CD4-positive, alpha-beta T cell treated with Interleukin-6 at 100 ng/mL for 8 hours (primary cell): Measurements from ENCODE around the gene SPATA33.
"Not testable (repeated sequence)": the region's sequence is repeated elsewhere in the genome, so short reads cannot be mapped to it uniquely, and the experiment has no call there.

ENCODE experiments used
- DNase-seq: peaks from one replicate; pipeline ENCODE4 v3.0.0-alpha.2; 2020; ENCODE audit warnings: mixed read lengths, low spot score

The SPATA33 gene

GRCh38 chr16:89693931-89694783 lies 36.5 kb downstream of the SPATA33 start:
- DNase-seq: no peak

DNA sequence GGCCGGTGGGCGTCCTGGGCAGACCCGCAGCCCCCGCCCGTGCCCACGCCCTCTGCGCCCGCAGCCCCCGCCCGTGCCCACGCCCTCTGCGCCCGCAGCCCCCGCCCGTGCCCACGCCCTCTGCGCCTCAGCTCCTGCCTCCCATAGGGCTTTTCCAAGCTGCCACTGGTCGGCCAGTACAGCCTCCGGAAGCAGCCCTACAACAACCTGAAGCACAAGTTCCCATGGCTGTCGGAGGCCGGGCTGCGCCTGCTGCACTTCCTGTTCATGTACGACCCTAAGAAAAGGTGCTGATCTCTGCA lies 37.1 kb downstream of the SPATA33 start:
- not testable (repeated sequence) for DNase-seq

- no peak for DNase-seq
Measured at GRCh38 chr16:89695086-89695874, 37.6 kb downstream of the SPATA33 start.

GRCh38 chr16:89695875-89696669 lies 38.4 kb downstream of the SPATA33 start:
- no peak for DNase-seq

DNA sequence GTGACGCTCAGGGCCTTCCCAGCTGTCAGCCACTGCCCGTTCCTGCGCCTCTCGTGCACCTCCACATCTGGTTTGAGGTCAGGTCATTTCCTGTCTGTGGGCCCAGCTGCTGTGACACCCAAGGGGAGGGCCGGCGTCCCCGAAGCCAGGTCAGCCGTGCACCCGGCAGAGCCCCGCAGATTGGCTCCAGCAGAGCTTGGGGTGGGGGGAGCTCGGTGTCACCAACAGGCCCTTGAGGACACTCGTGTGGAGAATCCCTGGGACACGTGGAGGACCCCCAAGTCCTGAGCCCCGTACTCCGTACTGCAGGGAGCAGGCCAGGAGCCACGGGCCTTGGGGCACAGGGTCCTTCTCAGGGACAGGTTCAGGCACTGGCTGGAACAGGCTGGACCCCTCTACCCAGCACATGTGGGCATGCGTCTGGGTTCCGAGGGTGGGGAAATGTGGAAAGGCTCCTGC lies 39.1 kb downstream of the SPATA33 start:
- DNase-seq: no peak

GRCh38 chr16:89697161-89697615 lies 39.6 kb downstream of the SPATA33 start:
- no peak for DNase-seq

DNA sequence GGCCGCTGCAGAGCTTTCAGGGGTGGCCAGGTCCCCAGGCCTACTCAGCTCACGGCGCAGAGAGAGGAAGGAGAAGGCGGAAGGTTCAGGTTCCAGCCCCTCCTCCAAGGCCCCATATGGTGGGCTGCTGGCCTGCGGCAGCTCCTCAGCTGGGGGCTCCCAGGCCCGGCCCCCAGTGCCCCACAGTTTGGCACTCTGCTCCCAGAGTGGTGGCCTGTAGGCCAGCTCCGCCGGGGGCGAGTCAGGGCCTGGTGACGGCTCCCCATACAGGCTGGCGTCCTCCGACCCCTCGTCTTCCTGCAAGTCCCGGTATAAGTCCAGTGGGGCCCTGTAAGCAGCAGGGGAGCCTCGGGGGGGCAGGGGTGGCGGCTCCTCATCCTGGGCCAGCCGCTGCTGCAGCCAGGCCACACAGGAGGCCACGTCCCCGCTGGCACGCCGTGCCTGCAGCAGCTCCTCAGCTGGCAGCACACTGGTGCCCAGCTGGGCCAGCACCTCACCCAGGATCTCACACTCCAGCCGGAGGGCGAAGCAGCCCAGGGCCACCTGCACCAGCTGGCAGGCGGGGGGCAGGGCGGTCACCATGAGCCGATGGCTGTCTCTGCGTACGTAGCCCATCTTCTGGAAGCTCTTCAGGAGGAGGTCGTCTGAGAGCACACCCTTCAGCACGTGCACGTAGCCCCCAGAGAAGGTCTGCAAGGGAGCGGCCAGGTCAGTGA lies 40.1 kb downstream of the SPATA33 start:
- DNase-seq: no peak

DNA sequence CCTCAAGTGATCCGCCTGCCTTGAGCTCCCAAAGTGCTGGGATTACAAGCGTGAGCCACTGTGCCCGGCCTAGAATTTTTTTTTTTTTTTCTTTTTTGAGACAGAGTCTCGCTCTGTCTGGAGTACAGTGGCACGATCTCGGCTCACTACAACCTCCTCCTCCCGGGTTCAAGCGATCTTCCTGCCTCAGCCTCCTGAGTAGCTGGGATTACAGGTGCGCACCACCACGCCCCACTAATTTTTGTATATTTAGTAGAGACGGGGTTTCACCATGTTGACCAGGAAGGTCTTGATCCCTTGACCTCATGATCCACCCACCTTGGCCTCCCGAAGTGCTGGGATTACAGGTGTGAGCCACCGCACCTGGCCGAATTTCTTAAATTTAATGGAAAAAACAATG lies 41.1 kb downstream of the SPATA33 start:
- not testable (repeated sequence) for DNase-seq

DNA sequence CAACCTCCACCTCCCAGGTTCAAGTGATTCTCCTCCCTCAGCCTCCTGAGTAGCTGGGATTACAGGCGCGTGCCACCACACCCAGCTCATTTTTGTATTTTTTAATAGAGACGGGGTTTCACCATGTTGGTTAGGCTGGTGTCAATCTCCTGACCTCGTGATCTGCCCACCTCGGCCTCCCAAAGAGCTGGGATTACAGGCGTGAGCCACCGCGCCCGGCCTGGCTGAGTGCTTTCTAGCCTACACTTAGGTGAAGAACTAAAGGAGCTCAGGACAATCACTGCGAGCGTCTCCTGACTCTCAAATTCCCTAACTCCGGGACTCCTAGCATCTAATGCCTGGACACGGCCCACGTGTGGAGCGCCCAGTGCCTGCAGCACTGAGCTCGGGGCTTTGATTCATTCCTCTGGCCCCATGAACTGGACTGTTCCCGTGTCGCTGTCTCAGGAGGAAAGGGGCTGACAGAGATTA lies 42.0 kb downstream of the SPATA33 start:
- DNase-seq: not testable (repeated sequence)

GRCh38 chr16:89700100-89700648 lies 42.5 kb downstream of the SPATA33 start:
- peak; percentile 95 for DNase-seq

GRCh38 chr16:89700649-89701424 lies 43.2 kb downstream of the SPATA33 start:
- peak; percentile 40 for DNase-seq

GRCh38 chr16:89701425-89702406 lies 44.1 kb downstream of the SPATA33 start, which contains the start of gene SPATA2L:
Gene SPATA2L, minus strand, starts transcription at chr16:89701705. Its CDS starts 473 bp downstream, at chr16:89701232.
- DNase-seq: peak; percentile 99

DNA sequence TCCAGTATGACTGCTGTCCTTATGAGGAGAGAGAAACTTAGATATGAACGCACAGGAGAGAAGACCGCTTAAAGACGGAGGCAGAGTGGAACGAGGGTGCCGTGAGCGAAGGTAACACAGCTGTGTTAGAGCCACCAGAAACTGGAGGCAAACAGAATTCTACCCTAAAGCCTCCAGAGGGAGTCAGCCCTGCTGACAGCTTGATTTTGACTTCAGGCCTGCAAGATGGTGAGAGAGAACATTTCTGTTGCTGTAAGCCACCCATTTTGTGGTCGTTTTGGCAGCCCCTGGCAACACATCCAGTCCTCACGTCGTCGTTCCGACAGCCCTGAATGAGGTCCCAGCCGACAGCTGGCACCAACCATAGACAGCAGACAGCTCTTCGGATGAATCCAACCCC lies 46.6 kb downstream of the SPATA33 start:
- DNase-seq: no peak

DNA sequence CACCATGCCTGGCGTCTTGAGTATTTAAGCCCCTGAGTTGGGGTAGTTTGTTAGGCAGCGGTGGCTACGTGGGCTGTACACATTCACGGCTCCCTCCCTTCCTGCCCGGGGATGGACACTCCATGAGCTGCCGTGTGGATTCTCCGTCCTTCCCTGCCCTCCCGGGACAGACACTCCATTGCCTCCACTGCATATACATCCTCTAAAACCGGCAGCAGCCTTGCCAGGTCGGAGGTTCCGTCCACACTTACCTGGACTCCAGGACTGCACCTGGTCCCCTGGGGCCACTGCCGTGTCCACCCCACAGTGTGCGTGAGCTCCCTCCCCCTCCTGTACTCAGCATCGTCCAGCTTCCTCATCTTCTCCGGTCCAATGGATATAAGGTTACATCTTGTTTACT lies 47.4 kb downstream of the SPATA33 start:
- no peak for DNase-seq

DNA sequence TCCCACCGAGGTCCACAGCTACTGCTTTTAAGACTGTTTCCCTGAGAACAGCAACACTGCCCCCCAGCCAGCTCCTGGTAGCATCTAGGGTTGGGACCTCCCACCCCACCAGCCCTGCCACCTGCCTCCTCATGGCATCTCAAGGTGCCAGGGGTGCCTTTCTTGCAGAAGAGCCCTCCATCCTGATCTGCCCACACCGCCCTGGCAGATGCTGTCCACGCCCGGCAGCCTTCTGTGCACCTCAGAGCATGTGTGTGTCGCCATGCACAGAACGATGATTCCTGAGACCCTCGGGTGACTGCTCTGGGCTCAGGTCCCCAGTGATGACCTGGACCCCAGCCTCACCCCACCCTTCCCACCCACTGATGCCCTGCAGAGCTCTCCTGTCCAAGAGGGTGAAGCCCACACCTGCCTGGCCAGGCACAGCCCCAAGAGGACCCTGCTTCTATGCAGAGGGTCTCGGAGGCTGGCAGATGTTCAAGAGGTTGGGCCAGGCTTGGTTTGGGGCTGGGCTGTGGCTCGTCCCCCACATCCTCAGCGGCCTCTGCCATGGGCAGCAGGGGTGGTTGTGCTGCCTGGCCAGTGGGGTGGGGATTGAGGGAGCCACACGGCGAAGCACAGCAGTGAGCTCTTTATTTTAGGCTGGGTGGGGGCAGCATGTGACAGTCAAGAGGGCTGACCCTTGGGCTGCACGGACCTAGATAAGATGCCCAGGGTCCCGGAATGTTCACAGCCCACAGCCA lies 49.1 kb downstream of the SPATA33 start:
- DNase-seq: no peak

DNA sequence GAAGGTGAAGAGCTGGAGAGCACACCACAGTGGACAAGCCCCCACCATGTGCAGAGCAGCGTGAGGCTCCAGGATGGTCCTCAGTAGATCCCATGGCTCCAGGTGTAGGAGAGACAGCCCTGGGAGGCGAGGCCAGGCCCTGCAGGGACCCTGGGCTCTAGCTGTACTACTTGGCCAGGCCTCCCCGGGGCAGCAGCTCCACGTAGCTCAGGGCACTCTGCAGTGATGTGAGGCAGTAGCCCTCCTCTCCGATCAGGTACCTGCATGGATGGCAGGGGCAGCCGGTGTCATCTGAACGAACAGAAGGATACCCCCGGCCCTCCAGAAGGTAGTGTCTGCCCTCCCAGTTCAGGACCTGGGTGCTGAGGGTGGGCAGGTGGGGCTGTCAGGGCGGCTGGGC lies 50.1 kb downstream of the SPATA33 start:
- DNase-seq: no peak

GRCh38 chr16:89708481-89708931 lies 50.9 kb downstream of the SPATA33 start:
- DNase-seq: no peak

DNA sequence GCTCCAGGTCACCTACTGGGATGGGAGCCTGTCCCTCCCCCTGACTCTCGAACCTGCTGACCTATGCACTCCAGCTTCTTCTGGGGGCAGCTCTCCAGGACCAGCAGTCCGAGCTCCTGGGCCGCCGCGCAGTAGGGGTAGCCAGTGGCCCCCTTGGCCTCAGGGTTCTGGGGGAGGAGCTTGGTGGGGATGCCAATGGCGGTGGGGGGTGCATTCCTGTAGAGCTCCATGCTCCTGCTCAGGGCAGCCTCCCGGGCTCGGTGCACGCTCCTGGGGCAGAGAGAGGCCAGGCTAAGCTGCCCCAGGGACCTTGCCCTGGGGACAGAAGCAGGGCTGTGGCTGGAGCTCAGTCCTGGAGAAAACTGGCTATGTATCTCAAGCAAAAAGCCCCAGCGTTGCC lies 51.5 kb downstream of the SPATA33 start:
- DNase-seq: no peak
